Muscle layer of duodenum (tissue), 2 donors: Measurements from ENCODE around the gene RGL2.
"Not testable (repeated sequence)": the region's sequence is repeated elsewhere in the genome, so short reads cannot be mapped to it uniquely, and the experiment has no call there.

ENCODE experiments used
- H3K27ac ChIP-seq: one replicate; pipeline ENCODE4 v1.7.0; 2013; ENCODE audit warnings: mild to moderate bottlenecking, low read length
- H3K27me3 ChIP-seq: one replicate; pipeline ENCODE4 v1.7.0; 2013; ENCODE audit warnings: low read depth, mild to moderate bottlenecking, control low read depth, low read length
- H3K36me3 ChIP-seq, 2 donors: one replicate each; pipeline ENCODE4 v1.7.0; 2013; ENCODE audit warnings: low read length in 2 of 2, control low read depth in 1 of 2, mild to moderate bottlenecking in 1 of 2; ENCODE audit not compliant: insufficient read depth in 2 of 2, control insufficient read depth in 1 of 2
- H3K4me1 ChIP-seq, 2 donors: one replicate each; pipeline ENCODE4 v1.7.0; 2013; ENCODE audit warnings: low read length in 2 of 2, mild to moderate bottlenecking in 2 of 2, control low read depth in 1 of 2, moderate library complexity in 1 of 2; ENCODE audit not compliant: insufficient read depth in 2 of 2, control insufficient read depth in 1 of 2
- H3K4me3 ChIP-seq, 2 donors: one replicate each; pipeline ENCODE4 v1.7.0; 2013; ENCODE audit warnings: low read length in 2 of 2, low read depth in 1 of 2, mild to moderate bottlenecking in 1 of 2
- H3K9me3 ChIP-seq, 2 donors: one replicate each; pipeline ENCODE4 v1.7.0; 2013; ENCODE audit warnings: low read length in 2 of 2, control low read depth in 1 of 2, mild to moderate bottlenecking in 1 of 2; ENCODE audit not compliant: control insufficient read depth in 1 of 2
- donor health status: healthy.

Gene RGL2

GRCh38 chr6:33298773-33299236, at the start of gene RGL2:
RGL2 (minus strand) TSS chr6:33298942; CDS start chr6:33298610, 332 bp downstream.
- no peaks in the 10 kb centered on the region for H3K9me3 ChIP-seq
- no peaks in the 10 kb centered on the region for H3K27me3 ChIP-seq
- H3K4me3 ChIP-seq: peak within 1 kb of the TSS; percentile 70 to 96
- peaks cover 0 to 20% of the 10 kb centered on the region in 2 donors for H3K4me1 ChIP-seq
- H3K27ac ChIP-seq: peak within 1 kb of the TSS; percentile 98
- peaks cover 12 to 26% of the 10 kb centered on the region in 2 donors for H3K36me3 ChIP-seq

- no peaks in the 10 kb centered on the region for H3K36me3 ChIP-seq
- H3K4me1 ChIP-seq: peaks cover 0 to 4% of the 10 kb centered on the region in 2 donors
- H3K4me3 ChIP-seq: no peak overlapping the region
- no peaks in the 10 kb centered on the region for H3K27me3 ChIP-seq
- H3K9me3 ChIP-seq: no peaks in the 10 kb centered on the region
- H3K27ac ChIP-seq: no peak overlapping the region
Measured at GRCh38 chr6:33347816-33348215, 49.1 kb upstream of the RGL2 start.

- not testable (repeated sequence) for H3K27ac ChIP-seq, H3K9me3 ChIP-seq, H3K36me3 ChIP-seq, H3K27me3 ChIP-seq, H3K4me1 ChIP-seq, H3K4me3 ChIP-seq
Measured at GRCh38 chr6:33346972-33347371, 48.2 kb upstream of the RGL2 start.

- peaks cover 0 to 4% of the 10 kb centered on the region in 2 donors for H3K4me1 ChIP-seq
- no peak overlapping the region for H3K4me3 ChIP-seq
- no peaks in the 10 kb centered on the region for H3K27me3 ChIP-seq
- H3K36me3 ChIP-seq: no peaks in the 10 kb centered on the region
- H3K27ac ChIP-seq: no peak overlapping the region
- H3K9me3 ChIP-seq: no peaks in the 10 kb centered on the region
Measured at GRCh38 chr6:33344701-33345697, 46.3 kb upstream of the RGL2 start.

GRCh38 chr6:33343953-33344611, 45.3 kb upstream of the RGL2 start:
- peaks cover 0 to 4% of the 10 kb centered on the region in 2 donors for H3K4me1 ChIP-seq
- no peak overlapping the region for H3K27ac ChIP-seq
- H3K9me3 ChIP-seq: no peaks in the 10 kb centered on the region
- H3K27me3 ChIP-seq: no peaks in the 10 kb centered on the region
- no peak overlapping the region for H3K4me3 ChIP-seq
- H3K36me3 ChIP-seq: no peaks in the 10 kb centered on the region

GRCh38 chr6:33343606-33343952, 44.8 kb upstream of the RGL2 start:
- H3K27me3 ChIP-seq, H3K4me3 ChIP-seq, H3K27ac ChIP-seq, H3K36me3 ChIP-seq, H3K4me1 ChIP-seq, H3K9me3 ChIP-seq: not testable (repeated sequence)

- Histone ChIP-seq H3K27ac (no peak overlapping the region), H3K4me1 (no peaks in the 10 kb centered on the region), H3K27me3 (no peaks in the 10 kb centered on the region), H3K9me3 (no peaks in the 10 kb centered on the region), H3K4me3 (no peak overlapping the region), H3K36me3 (no peaks in the 10 kb centered on the region)
Measured at GRCh38 chr6:33339193-33339592, 40.5 kb upstream of the RGL2 start.

- no peaks in the 10 kb centered on the region for H3K36me3 ChIP-seq
- no peak overlapping the region for H3K27ac ChIP-seq
Measured at GRCh38 chr6:33336495-33336894, 37.8 kb upstream of the RGL2 start.

GRCh38 chr6:33335916-33336315, 37.2 kb upstream of the RGL2 start:
- no peak overlapping the region for H3K4me3 ChIP-seq
- no peaks in the 10 kb centered on the region for H3K27me3 ChIP-seq
- no peaks in the 10 kb centered on the region for H3K36me3 ChIP-seq
- no peaks in the 10 kb centered on the region for H3K4me1 ChIP-seq
- H3K27ac ChIP-seq: no peak overlapping the region
- no peaks in the 10 kb centered on the region for H3K9me3 ChIP-seq

More at GRCh38 chr6:33336495-33336894, 37.8 kb upstream of the RGL2 start:
- Histone ChIP-seq H3K4me1 (no peaks in the 10 kb centered on the region), H3K4me3 (no peak overlapping the region), H3K27me3 (no peaks in the 10 kb centered on the region), H3K9me3 (no peaks in the 10 kb centered on the region)

- H3K4me1 ChIP-seq: no peaks in the 10 kb centered on the region
- H3K9me3 ChIP-seq: no peaks in the 10 kb centered on the region
- no peaks in the 10 kb centered on the region for H3K36me3 ChIP-seq
- H3K27ac ChIP-seq: no peak overlapping the region
- H3K4me3 ChIP-seq: no peak overlapping the region
- H3K27me3 ChIP-seq: no peaks in the 10 kb centered on the region
Measured at GRCh38 chr6:33333666-33334065, 34.9 kb upstream of the RGL2 start.

GRCh38 chr6:33330736-33331135, 32.0 kb upstream of the RGL2 start:
- Histone ChIP-seq H3K36me3 (no peaks in the 10 kb centered on the region), H3K4me3 (no peak overlapping the region), H3K9me3 (no peaks in the 10 kb centered on the region), H3K27ac (no peak overlapping the region), H3K27me3 (no peaks in the 10 kb centered on the region), H3K4me1 (no peaks in the 10 kb centered on the region)
